ENCODE data around the gene ZNF205. TPM values are rescaled to one million over a fixed set of nuclear protein-coding genes. Genes with fewer than 3 reads are reported as not detected.

Gene ZNF205
- total and polyA plus RNA-seq, 10 of the 15 experiments (the other 5 are each of a cell fraction or from before 2014, with no cell fraction given) = 0.26 to 1.5 (median 0.78) TPM; not detected in 2

DNA sequence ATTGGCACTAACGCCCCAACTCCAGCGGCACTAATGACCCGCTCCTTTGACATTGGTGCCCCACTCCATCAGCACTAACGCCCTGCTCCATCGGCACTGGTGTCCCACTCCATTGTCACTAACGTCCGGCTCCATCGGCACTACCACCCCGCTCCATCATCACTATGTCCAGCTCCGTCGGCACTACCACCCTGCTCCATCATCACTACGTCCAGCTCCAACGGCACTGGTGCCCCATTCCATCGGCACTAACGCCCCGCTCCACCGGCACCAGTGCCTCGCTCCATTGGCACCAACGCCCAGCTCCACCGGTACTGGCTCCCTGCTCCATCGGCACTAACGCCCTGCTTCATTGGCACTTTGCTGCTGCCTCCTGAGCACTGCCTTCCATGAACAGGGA lies 29.9 kb downstream of the ZNF205 start:
- in situ Hi-C loops (cut with MboI) = no loop called here
- no peaks in the 10 kb centered on the region for H3K9me3 ChIP-seq (replicated peaks; ENCODE audit: control insufficient read depth, insufficient read depth, low read length)
- WGBS (ENCODE audit: insufficient coverage, insufficient replicate concordance, low lambda C conversion rate, missing lambda C conversion rate) = 88% methylated on average over 21 of the region's 22 CpGs
- H3K9ac ChIP-seq (ENCODE audit: control insufficient read depth, insufficient read depth, low read length) = no peak overlapping the region
- POLR2A ChIA-PET = no interaction called here
- no TSS peak for BruUV-seq (replicated peaks)
- no peaks in the 10 kb centered on the region; a peak in 2 of 4 replicates for H3K36me3 ChIP-seq (ENCODE audit: control insufficient read depth in 2 of 2, insufficient read depth in 2 of 2, low read length in 1 of 2)
- no peak overlapping the region for H2AFZ ChIP-seq (ENCODE audit: control insufficient read depth, low read depth, low read length)
- H3K27me3 ChIP-seq (replicated peaks in 1 of 2; ENCODE audit: control insufficient read depth in 2 of 2, insufficient read depth in 2 of 2, low read length in 1 of 2) = no peaks in the 10 kb centered on the region
- FAIRE-seq (no peak), ATAC-seq (no peak), DNase-seq (ENCODE audit: low read depth, low spot score) (no peak)
- RAD21 ChIA-PET (ENCODE audit: unreplicated experiment) = no interaction called here
- TF ChIP-seq EP300 (IDR thresholded peaks at IDR 0.05; ENCODE audit: borderline replicate concordance in 1 of 2, control insufficient read depth in 1 of 2, low read depth in 2 of 2, low read length in 2 of 2) (no peak), MTA3 (IDR thresholded peaks at IDR 0.05; ENCODE audit: borderline replicate concordance, low read length) (no peak), SIN3A (IDR thresholded peaks at IDR 0.05; ENCODE audit: low read depth, low read length) (no peak), EED (IDR thresholded peaks at IDR 0.05; ENCODE audit: low read depth) (no peak), TBL1XR1 (IDR thresholded peaks at IDR 0.05; ENCODE audit: low read depth, low read length) (no peak), CBX5 (IDR thresholded peaks at IDR 0.05; ENCODE audit: low read depth) (no peak)
- TF ChIP-seq, protein P1, sequence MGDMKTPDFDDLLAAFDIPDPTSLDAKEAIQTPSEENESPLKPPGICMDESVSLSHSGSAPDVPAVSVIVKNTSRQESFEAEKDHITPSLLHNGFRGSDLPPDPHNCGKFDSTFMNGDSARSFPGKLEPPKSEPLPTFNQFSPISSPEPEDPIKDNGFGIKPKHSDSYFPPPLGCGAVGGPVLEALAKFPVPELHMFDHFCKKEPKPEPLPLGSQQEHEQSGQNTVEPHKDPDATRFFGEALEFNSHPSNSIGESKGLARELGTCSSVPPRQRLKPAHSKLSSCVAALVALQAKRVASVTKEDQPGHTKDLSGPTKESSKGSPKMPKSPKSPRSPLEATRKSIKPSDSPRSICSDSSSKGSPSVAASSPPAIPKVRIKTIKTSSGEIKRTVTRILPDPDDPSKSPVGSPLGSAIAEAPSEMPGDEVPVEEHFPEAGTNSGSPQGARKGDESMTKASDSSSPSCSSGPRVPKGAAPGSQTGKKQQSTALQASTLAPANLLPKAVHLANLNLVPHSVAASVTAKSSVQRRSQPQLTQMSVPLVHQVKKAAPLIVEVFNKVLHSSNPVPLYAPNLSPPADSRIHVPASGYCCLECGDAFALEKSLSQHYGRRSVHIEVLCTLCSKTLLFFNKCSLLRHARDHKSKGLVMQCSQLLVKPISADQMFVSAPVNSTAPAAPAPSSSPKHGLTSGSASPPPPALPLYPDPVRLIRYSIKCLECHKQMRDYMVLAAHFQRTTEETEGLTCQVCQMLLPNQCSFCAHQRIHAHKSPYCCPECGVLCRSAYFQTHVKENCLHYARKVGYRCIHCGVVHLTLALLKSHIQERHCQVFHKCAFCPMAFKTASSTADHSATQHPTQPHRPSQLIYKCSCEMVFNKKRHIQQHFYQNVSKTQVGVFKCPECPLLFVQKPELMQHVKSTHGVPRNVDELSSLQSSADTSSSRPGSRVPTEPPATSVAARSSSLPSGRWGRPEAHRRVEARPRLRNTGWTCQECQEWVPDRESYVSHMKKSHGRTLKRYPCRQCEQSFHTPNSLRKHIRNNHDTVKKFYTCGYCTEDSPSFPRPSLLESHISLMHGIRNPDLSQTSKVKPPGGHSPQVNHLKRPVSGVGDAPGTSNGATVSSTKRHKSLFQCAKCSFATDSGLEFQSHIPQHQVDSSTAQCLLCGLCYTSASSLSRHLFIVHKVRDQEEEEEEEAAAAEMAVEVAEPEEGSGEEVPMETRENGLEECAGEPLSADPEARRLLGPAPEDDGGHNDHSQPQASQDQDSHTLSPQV (IDR thresholded peaks at IDR 0.05) = no peak
- H3K4me3 ChIP-seq = no peak overlapping the region
- no peak overlapping the region for H3K27ac ChIP-seq (ENCODE audit: control insufficient read depth, insufficient read depth)
- H3K79me2 ChIP-seq (ENCODE audit: control insufficient read depth, insufficient read depth, low read length) = no peaks in the 10 kb centered on the region
- CTCF ChIA-PET = interaction anchor here (1.5 kb wide), 1 partner anchor 13 kb away, joined by 3 read pairs; no protein-coding TSS in a partner anchor
- no peaks in the 10 kb centered on the region for H4K20me1 ChIP-seq (ENCODE audit: control insufficient read depth, insufficient read depth)
- SMC1A ChIA-PET (ENCODE audit: uncharacterized antibody, unreplicated experiment) = no interaction called here
- no peak overlapping the region for H3K4me2 ChIP-seq (ENCODE audit: control insufficient read depth, insufficient read depth)
- H3K4me1 ChIP-seq (ENCODE audit: control insufficient read depth, insufficient read depth, low read length) = no peaks in the 10 kb centered on the region
- intact Hi-C loops (cut with micrococcal nuclease; ENCODE audit: unreplicated experiment) = no loop called here

Measured in GM12878 (cell line).